ENCODE results near the gene DAPK1. TPM values are rescaled to one million over a fixed set of nuclear protein-coding genes. Genes with fewer than 3 reads are reported as not detected.

The DAPK1 gene
- total and polyA plus RNA-seq, 10 of the 15 experiments (the other 5 are each of a cell fraction or from before 2014, with no cell fraction given), result 8.2 to 94.7 (median 51.6) TPM

DNA sequence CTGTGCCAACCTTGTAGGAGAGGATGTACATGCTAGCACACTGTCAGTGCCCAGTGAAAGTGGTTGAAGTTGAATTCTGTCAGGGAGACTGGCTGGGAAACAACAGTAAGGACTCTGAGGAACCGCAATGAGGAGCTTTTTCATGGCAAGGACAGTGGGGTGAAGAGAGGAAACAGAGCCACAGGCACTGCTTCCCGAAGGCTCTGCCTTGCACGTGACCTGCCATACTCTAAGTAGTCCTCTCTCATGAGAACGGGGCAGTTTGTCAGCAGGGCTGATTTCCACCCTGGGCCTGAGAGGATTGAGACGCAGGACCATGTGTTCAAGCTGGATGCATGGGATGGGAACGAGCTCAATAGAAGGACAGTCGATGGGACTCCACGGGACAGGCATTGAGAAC, 121.7 kb downstream of the DAPK1 start:
- no peak for ATAC-seq
- POLR2A ChIA-PET, result no interaction called here
- H3K4me2 ChIP-seq (ENCODE audit: control insufficient read depth, insufficient read depth), result no peak overlapping the region
- no peaks in the 10 kb centered on the region for H4K20me1 ChIP-seq (ENCODE audit: control insufficient read depth, insufficient read depth)
- FAIRE-seq, result no peak
- H3K4me3 ChIP-seq, result no peak overlapping the region
- SMC1A ChIA-PET (ENCODE audit: uncharacterized antibody, unreplicated experiment), result interaction anchor here (0.7 kb wide), 1 partner anchor 25 kb away, joined by 3 read pairs; no protein-coding TSS in a partner anchor
- no peak overlapping the region for H3K9ac ChIP-seq (ENCODE audit: control insufficient read depth, insufficient read depth, low read length)
- no peak overlapping the region for H3K27ac ChIP-seq (ENCODE audit: control insufficient read depth, insufficient read depth)
- H3K79me2 ChIP-seq (ENCODE audit: control insufficient read depth, insufficient read depth, low read length), result no peaks in the 10 kb centered on the region
- in situ Hi-C loops (cut with MboI), result no loop called here
- H3K27me3 ChIP-seq (replicated peaks in 1 of 2; ENCODE audit: control insufficient read depth in 2 of 2, insufficient read depth in 2 of 2, low read length in 1 of 2), result no peaks in the 10 kb centered on the region
- intact Hi-C loops (cut with micrococcal nuclease; ENCODE audit: unreplicated experiment), result no loop called here
- RAD21 ChIA-PET (ENCODE audit: unreplicated experiment), result no interaction called here
- CTCF ChIA-PET, result no interaction called here
- WGBS (ENCODE audit: insufficient coverage, insufficient replicate concordance, low lambda C conversion rate, missing lambda C conversion rate), result 57% methylated on average over 8 of the region's 8 CpGs
- peaks cover 2 to 14% of the 10 kb centered on the region in 2 experiments; a peak in 3 of 4 replicates for H3K36me3 ChIP-seq (ENCODE audit: control insufficient read depth in 2 of 2, insufficient read depth in 2 of 2, low read length in 1 of 2)
- no peak for TF ChIP-seq ZZZ3 (IDR thresholded peaks at IDR 0.05; ENCODE audit: control insufficient read depth, insufficient read length, low read depth)
- TF ChIP-seq, protein P1, sequence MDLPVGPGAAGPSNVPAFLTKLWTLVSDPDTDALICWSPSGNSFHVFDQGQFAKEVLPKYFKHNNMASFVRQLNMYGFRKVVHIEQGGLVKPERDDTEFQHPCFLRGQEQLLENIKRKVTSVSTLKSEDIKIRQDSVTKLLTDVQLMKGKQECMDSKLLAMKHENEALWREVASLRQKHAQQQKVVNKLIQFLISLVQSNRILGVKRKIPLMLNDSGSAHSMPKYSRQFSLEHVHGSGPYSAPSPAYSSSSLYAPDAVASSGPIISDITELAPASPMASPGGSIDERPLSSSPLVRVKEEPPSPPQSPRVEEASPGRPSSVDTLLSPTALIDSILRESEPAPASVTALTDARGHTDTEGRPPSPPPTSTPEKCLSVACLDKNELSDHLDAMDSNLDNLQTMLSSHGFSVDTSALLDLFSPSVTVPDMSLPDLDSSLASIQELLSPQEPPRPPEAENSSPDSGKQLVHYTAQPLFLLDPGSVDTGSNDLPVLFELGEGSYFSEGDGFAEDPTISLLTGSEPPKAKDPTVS (IDR thresholded peaks at IDR 0.05; ENCODE audit: low read depth, low read length), result no peak
- TF ChIP-seq SRF (IDR thresholded peaks at IDR 0.05; ENCODE audit: low read depth in 2 of 2, low read length in 2 of 2), result no peak
- no peak for TF ChIP-seq SMC3 (IDR thresholded peaks at IDR 0.05; ENCODE audit: borderline replicate concordance, low read length)
- no peak for TF ChIP-seq NFYA (IDR thresholded peaks at IDR 0.05; ENCODE audit: borderline replicate concordance, low read depth, low read length)
- no peak for TF ChIP-seq FOS (IDR thresholded peaks at IDR 0.05; ENCODE audit: borderline replicate concordance, extremely low read depth, insufficient read length)
- TF ChIP-seq NFIC (IDR thresholded peaks at IDR 0.05; ENCODE audit: low read depth, low read length), result no peak
- TF ChIP-seq TAF1 (IDR thresholded peaks at IDR 0.05; ENCODE audit: borderline replicate concordance, low read depth, low read length), result no peak
- no peak overlapping the region for H2AFZ ChIP-seq (ENCODE audit: control insufficient read depth, low read depth, low read length)
- H3K9me3 ChIP-seq (replicated peaks; ENCODE audit: control insufficient read depth, insufficient read depth, low read length), result no peaks in the 10 kb centered on the region
- BruUV-seq (replicated peaks), result no TSS peak
- DNase-seq (ENCODE audit: low read depth, low spot score), result no peak
- H3K4me1 ChIP-seq (ENCODE audit: control insufficient read depth, insufficient read depth, low read length), result peaks cover 6% of the 10 kb centered on the region
